ENCODE measurements around the gene PCDHB7. TPM values are rescaled to one million over a fixed set of nuclear protein-coding genes. Genes with fewer than 3 reads are reported as not detected.
"Not testable (repeated sequence)": the region's sequence is repeated elsewhere in the genome, so short reads cannot be mapped to it uniquely, and the experiment has no call there.

PCDHB7 gene
- total and polyA plus RNA-seq, 2 of the 4 experiments (the other 2 are of a cell fraction), result 0.18 to 0.38 TPM

DNA sequence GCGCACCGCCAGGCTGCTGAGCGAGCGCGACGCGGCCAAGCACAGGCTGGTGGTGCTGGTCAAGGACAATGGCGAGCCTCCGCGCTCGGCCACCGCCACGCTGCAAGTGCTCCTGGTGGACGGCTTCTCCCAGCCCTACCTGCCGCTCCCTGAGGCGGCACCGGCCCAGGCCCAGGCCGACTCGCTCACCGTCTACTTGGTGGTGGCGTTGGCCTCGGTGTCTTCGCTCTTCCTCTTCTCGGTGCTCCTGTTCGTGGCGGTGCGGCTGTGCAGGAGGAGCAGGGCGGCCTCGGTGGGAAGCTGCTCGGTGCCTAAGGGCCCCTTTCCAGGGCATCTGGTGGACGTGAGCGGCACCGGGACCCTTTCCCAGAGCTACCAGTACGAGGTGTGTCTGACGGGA is 29.2 kb downstream of the PCDHB7 start:
- H2BK120ac ChIP-seq (ENCODE audit: low read depth, low read length); H4K5ac ChIP-seq (ENCODE audit: low read depth, low read length); H4K8ac ChIP-seq (ENCODE audit: low read depth in 2 of 2, low read length in 2 of 2); H3K9me1 ChIP-seq (ENCODE audit: insufficient read depth, low read length); H2BK20ac ChIP-seq (ENCODE audit: low read depth, low read length); BruUV-seq (replicated peaks); H3K9ac ChIP-seq (ENCODE audit: low read depth, low read length); in situ Hi-C loops (cut with MboI; ENCODE audit: low sequenced_read_pairs); H3K27ac ChIP-seq (ENCODE audit: insufficient read depth, low read length); H3K36me3 ChIP-seq (ENCODE audit: control insufficient read depth, insufficient read depth, low read length); H3K4me1 ChIP-seq (ENCODE audit: control insufficient read depth, insufficient read depth, low read length); H2AFZ ChIP-seq (replicated peaks; ENCODE audit: low read length, poor library complexity); H3K23ac ChIP-seq (ENCODE audit: low read depth, low read length); H2BK15ac ChIP-seq (ENCODE audit: low read depth, low read length); H2BK5ac ChIP-seq (ENCODE audit: low read depth, low read length, poor library complexity, severe bottlenecking); H2AK9ac ChIP-seq (replicated peaks; ENCODE audit: low read depth, low read length, poor library complexity); CTCF ChIA-PET; H4K20me1 ChIP-seq (ENCODE audit: insufficient read depth, low read length); DNase-seq; H3K27me3 ChIP-seq (ENCODE audit: control insufficient read depth, insufficient read depth, low read length); H4K91ac ChIP-seq (ENCODE audit: insufficient read depth, low read depth, low read length); intact Hi-C loops (cut with micrococcal nuclease); H3K4ac ChIP-seq (ENCODE audit: low read depth, low read length); H3K79me1 ChIP-seq (ENCODE audit: low read depth in 1 of 2, low read length in 2 of 2); H3K4me3 ChIP-seq (ENCODE audit: insufficient read depth, low read depth, low read length); H3K4me2 ChIP-seq (ENCODE audit: low read depth, low read length); ATAC-seq (ENCODE audit: low read depth); H3K56ac ChIP-seq (ENCODE audit: extremely low read depth, insufficient read depth, low read length); H3K18ac ChIP-seq (ENCODE audit: low read depth, low read length); POLR2A ChIA-PET (ENCODE audit: unreplicated experiment); H3K14ac ChIP-seq (replicated peaks; ENCODE audit: low read depth, low read length); H2AK5ac ChIP-seq (ENCODE audit: low read depth, low read length); dilution Hi-C loops (cut with HindIII; ENCODE audit: low sequenced_read_pairs, unreplicated experiment): not testable (repeated sequence)
- peaks cover 13% of the 10 kb centered on the region for H3K9me3 ChIP-seq (ENCODE audit: control insufficient read depth, insufficient read depth, low read length)
- WGBS, 2 experiments (ENCODE audit: extremely low coverage in 2 of 2, insufficient read length in 1 of 2), result 28% methylated on average over 8 of the region's 35 CpGs; no CpG with 5 or more reads in 1 of the 2 experiments

Measured in IMR-90 (cell line).